Measurements from ENCODE around the gene HIVEP3.

GRCh38 chr1:41517062-41517438 lies 401.7 kb downstream of the HIVEP3 start:
- TF ChIP-seq EP300 (IDR thresholded peaks at IDR 0.05), result no peak
- TF ChIP-seq CTCF (IDR thresholded peaks at IDR 0.05), result no peak
- no peak for TF ChIP-seq POLR2A (IDR thresholded peaks at IDR 0.05; ENCODE audit: low read depth)
